Activated effector memory CD4-positive, alpha-beta T cell treated with Interleukin-2 at 50 U/mL for 16 hours (primary cell): Measurements from ENCODE around the gene TNS3.
"Not testable (repeated sequence)": the region's sequence is repeated elsewhere in the genome, so short reads cannot be mapped to it uniquely, and the experiment has no call there.

ENCODE experiments used
- DNase-seq: peaks from one replicate; pipeline ENCODE4 v3.0.0-alpha.2; 2020

The TNS3 gene

GRCh38 chr7:47266131-47266706, 315.7 kb downstream of the TNS3 start:
- no peak for DNase-seq

DNA sequence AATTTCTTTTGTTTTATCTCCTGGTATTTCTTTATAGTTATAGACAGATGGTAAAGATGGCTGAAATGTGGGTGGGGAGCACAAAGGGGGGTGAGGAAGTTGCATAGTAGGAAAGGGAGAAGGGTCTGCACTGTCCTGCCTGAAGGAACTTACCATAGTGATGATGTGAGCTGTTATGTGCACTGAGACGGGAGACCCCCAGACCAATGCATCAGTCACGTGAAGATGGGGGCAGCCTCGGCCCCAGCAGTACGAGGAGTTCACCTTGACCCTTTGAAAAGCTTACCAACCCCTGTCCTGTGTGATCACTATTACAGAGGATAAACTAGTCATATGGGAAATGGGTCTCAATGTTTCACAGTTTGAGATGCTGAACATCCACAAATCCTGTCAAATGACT, 316.3 kb downstream of the TNS3 start:
- no peak for DNase-seq

DNA sequence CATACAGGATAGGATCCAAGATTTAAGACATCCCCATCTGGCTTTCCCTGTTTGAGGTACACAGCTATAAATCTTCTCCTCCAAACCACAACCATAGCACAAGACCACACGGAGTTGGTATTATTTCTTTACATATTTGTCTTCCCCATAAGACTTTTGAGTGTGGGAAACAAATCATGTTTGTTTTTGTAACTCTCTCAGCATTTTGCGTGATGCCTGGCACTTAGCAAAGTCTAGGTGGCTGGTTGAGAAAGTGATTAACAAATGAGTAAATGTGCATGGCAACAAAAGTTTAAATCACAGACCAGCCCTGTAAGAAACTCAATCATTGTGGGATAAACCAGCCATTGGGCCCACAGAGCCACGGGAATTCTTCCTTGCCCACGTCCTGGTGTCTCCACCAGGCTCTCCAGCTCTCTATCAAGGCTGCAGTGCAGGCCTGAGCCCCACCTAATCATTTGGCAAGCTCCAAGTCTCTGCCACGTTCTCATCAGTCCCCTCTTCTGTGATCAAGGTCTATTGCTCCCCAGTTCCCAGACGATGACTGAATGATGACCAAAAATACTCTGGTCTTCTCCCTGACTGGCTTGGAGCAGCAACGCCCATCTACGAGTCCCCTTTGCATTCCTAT, 317.8 kb downstream of the TNS3 start:
- no peak for DNase-seq

DNA sequence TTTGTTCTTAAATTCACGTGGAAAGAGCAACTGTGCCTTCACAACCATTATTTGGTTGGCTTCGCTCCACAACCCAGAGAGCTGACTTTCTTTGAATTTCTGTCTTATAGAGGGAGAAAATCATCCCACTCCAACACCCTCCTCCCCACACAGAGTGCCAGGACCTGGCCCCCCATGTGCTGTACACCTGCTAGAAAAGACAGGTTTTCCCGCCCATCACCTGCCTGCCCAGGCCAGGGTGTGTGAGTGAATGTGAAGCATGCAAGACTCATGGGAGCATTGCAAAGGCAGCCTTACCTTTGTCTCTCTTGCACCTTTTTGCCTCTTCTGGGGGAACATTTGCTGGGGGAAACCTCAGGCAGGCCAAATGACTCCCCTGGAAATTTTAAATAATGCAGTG, 319.0 kb downstream of the TNS3 start:
- DNase-seq: no peak

DNA sequence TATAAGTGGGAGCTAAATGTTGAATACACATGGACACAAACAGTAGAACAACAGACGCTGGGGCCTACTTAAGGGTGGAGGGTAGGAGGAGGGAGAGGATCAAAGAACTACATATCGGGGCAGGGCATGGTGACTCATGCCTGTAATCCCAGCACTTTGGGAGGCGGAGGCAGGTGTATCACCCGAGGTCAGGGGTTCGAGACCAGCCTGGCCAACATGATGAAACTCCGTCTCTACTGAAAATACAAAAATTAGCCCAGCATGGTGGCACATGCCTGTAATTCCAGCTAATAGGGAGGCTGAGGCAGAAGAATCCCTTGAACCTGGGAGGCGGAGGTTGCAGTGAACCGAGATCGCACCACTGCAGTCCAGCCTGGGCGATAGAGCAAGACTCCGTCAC, 319.8 kb downstream of the TNS3 start:
- not testable (repeated sequence) for DNase-seq

GRCh38 chr7:47260270-47260669, 321.6 kb downstream of the TNS3 start:
- DNase-seq: no peak

DNA sequence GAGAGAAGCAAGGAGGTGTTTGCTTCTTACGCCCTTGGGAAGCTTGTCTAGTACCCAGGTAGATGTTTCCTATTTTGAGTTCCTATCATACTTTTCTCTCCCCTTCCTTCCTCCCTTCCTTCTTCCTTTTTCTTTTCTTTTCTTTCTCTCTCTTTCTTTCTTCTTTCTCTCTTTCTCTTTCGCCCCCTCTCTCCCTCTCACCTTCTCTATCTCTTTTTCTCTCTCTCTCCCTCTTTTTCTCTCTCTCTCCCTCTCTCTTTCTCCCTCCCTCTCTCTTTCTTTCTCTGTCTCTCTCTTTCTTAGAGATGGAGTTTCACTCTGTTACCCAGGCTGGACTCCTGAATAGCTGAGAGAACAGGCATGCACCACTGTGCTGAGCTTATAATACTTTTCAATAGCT, 322.2 kb downstream of the TNS3 start:
- DNase-seq: no peak

DNA sequence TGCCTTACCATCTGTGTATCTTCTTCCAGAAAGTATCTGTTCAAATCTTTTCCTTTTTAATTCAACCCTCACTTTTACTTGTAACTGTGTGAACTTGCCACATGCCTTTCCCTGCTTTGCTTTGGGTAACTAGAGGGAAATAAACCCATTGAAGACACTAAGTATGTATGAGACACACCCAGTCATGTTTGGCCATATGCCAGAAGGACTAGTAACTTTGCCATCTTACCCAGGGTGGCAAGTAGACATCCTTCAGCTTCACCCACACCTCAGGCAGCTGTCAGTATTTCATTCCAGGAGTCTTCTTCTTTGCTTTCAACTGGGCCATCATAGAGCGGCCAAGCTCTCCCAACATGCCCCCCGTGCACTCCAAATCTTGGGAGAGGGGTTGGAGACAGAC, 323.1 kb downstream of the TNS3 start:
- no peak for DNase-seq

DNA sequence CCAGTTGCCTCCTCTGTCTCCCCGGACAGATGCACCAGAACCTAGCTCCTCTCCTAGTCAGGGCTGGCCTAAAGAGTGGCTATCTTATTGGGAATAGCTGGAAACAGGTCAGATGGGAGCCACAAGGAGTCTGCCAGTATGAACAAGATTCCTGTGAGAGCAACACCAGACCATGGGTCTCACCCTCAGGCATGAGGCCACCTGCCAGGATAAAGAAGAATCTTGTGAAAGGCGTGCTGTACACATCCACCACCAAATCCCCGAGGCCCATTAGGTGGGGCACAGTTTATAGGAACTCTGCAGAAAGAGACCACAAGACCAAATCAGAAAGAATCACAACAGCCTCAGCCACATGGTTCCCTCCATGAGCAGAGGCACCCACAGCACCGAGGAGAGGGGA, 325.9 kb downstream of the TNS3 start:
- no peak for DNase-seq

DNA sequence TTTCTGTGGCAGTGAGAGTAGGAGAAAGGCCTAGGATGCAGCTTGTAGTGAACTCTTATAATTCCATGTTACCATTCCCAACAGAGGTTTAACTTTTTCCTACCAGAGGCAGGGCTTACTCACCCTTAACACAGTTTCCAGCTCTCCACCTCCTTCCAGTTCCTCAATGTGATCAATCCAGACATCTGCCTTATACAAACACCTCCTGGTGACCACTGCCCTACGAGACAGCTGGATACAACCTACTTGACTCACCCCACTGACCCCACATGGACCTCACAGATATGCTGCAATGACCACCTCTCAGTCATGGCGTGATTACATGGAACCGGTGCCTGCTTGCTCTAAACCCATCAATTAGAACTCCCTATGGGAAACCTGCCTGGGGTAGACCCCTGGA, 326.5 kb downstream of the TNS3 start:
- no peak for DNase-seq

GRCh38 chr7:47255007-47255406, 326.9 kb downstream of the TNS3 start:
- no peak for DNase-seq

DNA sequence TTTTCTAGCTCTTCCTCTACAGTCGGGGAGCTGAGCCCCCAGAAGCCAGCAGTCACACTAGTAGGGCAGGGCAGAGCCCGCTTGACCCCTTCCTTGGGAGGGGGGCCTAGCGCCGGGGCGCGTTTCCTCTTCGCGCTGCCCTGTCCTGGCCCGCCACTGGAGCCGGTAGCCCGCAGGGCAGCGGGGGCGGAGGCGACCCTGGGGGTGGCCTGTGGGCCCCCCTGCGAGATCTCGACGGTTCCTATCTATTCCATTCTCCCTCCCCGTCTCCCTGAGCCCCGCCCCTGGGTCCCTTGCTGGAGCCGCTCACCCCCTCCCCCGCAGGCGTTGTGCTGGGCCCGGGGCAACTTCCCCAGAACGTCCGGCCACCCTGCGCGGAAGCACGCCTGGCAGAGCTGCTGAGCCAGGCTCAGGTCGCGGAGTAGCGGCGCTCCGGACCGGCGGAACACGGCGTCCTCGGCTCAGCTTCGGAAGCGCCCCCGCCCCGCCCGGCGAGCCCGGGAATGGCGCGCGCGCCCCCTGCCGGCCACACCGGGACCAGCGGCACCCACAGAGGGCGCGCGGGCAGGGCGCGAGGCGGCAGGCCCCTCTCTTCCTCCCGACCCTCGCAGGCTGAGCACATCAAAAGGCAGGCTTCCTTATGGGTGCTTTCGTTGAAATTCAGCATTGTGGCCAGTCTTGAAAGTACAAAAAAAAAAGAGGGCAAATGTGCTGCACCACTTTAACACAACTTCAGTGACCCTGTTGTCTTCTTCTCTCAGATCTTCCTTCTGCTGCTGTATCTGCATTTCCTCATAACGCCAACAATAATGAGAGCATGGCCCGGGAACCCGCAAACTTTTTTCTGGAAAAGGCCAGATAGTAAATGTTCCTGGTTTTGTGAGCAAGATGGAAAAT, 327.6 kb downstream of the TNS3 start:
- DNase-seq: no peak

DNA sequence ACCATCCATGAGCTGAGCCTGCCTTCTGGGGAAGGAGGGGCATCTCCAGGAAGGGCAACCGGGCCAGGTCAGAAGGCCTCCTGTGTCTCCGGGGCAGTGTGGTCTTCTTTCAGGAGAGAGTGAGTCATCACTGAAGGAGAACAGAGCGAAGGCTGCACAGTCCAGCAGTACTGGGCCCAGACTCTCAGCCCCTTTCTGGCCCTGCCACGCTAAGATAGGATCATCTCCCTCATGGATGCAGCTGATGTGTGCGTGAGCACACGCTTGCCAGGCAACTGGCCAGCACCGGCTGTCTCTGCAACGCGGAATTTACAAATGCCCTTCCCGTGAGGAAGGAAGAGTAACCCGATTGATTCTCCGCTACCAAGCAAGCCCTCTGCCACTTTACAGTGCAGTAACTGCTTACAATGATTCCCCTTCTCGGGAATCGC, 328.2 kb downstream of the TNS3 start:
- no peak for DNase-seq

- no peak for DNase-seq
Measured at GRCh38 chr7:47252675-47253074, 329.2 kb downstream of the TNS3 start.

DNA sequence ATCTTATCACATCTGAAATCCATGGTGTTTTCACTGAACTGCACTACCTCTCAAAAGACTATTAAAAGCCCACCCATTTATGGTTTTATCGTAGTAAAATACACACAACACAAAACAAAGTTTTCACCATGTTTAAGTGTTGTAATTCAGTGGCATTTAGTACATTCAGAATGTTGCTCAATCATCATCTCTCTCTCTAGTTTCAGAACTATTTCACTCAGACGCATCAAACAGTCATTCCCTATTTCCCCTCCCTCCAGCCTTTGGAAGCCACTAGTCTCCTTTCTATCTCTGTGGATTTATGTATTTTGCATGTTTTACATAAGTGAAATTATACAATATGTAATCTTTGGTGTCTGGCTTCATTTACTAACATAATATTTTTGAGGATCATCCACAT, 332.6 kb downstream of the TNS3 start:
- no peak for DNase-seq

DNA sequence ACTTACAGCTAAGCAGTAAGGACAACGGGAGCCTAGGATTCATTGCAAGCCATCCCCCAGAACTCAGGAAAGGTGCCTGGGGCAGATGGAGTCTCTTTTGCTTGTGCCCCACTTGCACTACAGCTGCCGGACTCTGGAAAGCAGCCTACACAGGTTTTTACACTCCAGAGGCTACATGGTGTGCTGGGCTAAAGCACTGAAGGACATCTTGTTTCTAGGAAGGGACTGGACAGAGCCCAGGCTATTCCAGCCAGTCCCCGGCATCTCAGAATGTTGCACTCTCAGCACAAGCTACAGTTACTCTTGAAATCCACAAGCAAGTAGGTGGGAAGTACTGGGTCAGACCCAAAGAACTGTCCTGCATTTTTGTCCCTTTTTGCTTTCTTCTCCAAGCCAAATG, 333.1 kb downstream of the TNS3 start:
- no peak for DNase-seq

- no peak for DNase-seq
Measured at GRCh38 chr7:47247132-47247531, 334.8 kb downstream of the TNS3 start.

DNA sequence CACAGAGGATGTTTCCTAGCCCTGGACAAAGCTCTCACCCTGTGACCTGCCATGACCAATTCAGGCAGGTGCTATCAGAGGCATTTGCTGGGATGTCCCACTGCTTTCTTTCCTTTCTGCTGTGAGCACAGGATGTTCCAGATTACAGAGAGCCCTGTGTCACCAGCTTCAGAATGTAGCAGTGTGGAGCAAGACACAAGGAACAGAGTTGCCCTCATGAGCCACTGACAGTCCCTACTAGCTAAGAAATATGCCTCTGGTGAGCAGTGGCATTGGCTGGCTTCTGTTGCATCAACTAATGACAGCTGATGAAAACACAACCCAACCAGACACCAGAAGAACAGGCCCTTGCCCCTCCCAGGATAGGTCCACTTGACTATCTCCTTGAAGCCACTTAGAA, 337.2 kb downstream of the TNS3 start:
- DNase-seq: no peak

GRCh38 chr7:47241112-47242065, 340.5 kb downstream of the TNS3 start:
- DNase-seq: no peak

DNA sequence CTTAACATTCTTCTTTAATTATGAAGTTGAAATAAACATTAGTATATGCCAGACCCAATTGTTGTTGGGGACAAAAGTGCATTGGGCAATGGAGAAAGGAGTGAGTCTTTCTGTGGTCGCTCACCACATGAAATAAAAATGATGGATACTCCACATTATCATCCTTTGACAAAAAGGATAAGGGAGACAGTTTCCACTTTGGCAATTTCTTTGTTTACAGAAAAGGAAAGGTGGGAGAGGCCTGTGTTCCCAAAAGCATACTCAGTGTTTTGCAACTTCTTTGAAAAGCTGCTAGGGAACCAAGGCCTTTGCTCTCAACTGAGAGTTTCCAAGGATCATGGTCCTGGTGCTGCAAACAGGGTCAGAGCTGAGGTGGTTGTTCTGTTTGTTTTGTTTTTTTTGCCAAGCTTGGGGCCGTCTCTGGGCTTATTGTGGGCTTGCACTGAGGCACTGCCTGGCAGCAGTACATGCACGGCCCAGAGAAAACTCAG, 341.9 kb downstream of the TNS3 start:
- DNase-seq: no peak

GRCh38 chr7:47239034-47239433, 342.9 kb downstream of the TNS3 start:
- no peak for DNase-seq

- DNase-seq: no peak
Measured at GRCh38 chr7:47236480-47237129, 345.3 kb downstream of the TNS3 start.
